AG04450 (cell line): ENCODE measurements around the gene MISP. TPM values are rescaled to one million over a fixed set of nuclear protein-coding genes. Genes with fewer than 3 reads are reported as not detected.

Experiments used
- CTCF ChIA-PET: fragments of 300-600, 350-600 bp; formaldehyde crosslinking; extraction: SDS; loops from one replicate; lab custom pipeline; 2022; ENCODE audit warnings: antibody characterized with exemption, inconsistent platforms; lab: Charles Lee
- POLR2A ChIA-PET: fragments of 350-600 bp; formaldehyde crosslinking; extraction: SDS; loops from one replicate; lab custom pipeline; 2021; ENCODE audit warnings: antibody characterized with exemption, inconsistent platforms; lab: Yijun Ruan, JAX
- DNase-seq: peaks from one replicate; pipeline ENCODE4 v3.0.0-alpha.2; 2011; ENCODE audit warnings: low read depth, low spot score
- H3K27ac ChIP-seq: one replicate; pipeline ENCODE4 v1.5.1; 2012; ENCODE audit warnings: low read depth, low read length, control low read depth
- H3K27me3 ChIP-seq: one replicate; pipeline ENCODE4 v1.6.0; 2012; ENCODE audit warnings: low read length; ENCODE audit not compliant: control insufficient read depth, insufficient read depth
- H3K4me3 ChIP-seq: 2 replicates; pipeline ENCODE4 v1.5.1; 2011; ENCODE audit warnings: mild to moderate bottlenecking, low read depth, low read length, control low read depth
- H3K9me3 ChIP-seq: 2 replicates; pipeline ENCODE4 v1.5.1; 2012; ENCODE audit warnings: low read length; ENCODE audit not compliant: control insufficient read depth, insufficient read depth
- polyA plus RNA-seq: library from polyadenylated mRNA; depleted of rRNA; stranded (reverse); fragments of >200 nt; gene quantifications from 2 replicates; pipeline ENCODE4 v1.2.3, GENCODE V29; 2011
- TF ChIP-seq, protein P1 (sequence below): IDR thresholded peaks from 2 replicates; pipeline ENCODE4 v1.5.1; 2011; ENCODE audit warnings: low read depth, low read length, control low read depth, inconsistent platforms

The MISP gene
- polyA plus RNA-seq, 1 experiment: 0.09 TPM

DNA sequence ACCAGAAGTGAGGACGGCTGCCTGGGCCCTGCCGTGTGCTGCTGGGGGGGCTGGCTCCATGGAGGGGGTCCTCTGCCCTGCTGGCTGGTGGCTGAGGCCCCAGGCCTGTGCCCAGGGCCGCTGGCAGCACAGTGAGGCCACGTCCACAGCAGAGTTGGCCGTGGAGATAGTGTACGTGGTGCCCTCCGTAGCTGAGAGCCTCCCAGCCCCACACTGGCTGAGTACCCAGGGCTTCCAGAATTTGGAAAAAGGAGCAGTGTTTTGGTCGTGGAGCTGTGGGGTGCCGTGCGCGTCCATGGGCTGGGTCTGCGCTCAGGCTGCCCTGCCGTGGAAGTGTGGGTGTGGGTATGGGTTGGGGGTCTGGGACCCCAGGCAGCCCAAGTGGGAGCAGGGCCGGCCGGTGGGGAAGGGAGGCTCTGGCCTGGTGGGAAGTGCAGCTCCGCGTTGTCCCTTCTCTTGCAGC, 52.2 kb downstream of the MISP start:
- POLR2A ChIA-PET: interaction anchor here (1.3 to 1.4 kb wide), 2 partner anchors 46 to 57 kb away, joined by 4 to 5 read pairs; partner anchors contain the start of gene CFD
- Histone ChIP-seq H3K4me3 (no peak overlapping the region), H3K9me3 (no peaks in the 10 kb centered on the region; the same call in 1 of the 2 replicates), H3K27ac (no peak overlapping the region), H3K27me3 (no peaks in the 10 kb centered on the region)
- TF ChIP-seq, protein P1, sequence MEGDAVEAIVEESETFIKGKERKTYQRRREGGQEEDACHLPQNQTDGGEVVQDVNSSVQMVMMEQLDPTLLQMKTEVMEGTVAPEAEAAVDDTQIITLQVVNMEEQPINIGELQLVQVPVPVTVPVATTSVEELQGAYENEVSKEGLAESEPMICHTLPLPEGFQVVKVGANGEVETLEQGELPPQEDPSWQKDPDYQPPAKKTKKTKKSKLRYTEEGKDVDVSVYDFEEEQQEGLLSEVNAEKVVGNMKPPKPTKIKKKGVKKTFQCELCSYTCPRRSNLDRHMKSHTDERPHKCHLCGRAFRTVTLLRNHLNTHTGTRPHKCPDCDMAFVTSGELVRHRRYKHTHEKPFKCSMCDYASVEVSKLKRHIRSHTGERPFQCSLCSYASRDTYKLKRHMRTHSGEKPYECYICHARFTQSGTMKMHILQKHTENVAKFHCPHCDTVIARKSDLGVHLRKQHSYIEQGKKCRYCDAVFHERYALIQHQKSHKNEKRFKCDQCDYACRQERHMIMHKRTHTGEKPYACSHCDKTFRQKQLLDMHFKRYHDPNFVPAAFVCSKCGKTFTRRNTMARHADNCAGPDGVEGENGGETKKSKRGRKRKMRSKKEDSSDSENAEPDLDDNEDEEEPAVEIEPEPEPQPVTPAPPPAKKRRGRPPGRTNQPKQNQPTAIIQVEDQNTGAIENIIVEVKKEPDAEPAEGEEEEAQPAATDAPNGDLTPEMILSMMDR: no peak
- DNase-seq: no peak
- CTCF ChIA-PET: interaction anchor here (0.6 kb wide), 1 partner anchor 24 kb away, joined by 3 read pairs; no protein-coding TSS in a partner anchor

DNA sequence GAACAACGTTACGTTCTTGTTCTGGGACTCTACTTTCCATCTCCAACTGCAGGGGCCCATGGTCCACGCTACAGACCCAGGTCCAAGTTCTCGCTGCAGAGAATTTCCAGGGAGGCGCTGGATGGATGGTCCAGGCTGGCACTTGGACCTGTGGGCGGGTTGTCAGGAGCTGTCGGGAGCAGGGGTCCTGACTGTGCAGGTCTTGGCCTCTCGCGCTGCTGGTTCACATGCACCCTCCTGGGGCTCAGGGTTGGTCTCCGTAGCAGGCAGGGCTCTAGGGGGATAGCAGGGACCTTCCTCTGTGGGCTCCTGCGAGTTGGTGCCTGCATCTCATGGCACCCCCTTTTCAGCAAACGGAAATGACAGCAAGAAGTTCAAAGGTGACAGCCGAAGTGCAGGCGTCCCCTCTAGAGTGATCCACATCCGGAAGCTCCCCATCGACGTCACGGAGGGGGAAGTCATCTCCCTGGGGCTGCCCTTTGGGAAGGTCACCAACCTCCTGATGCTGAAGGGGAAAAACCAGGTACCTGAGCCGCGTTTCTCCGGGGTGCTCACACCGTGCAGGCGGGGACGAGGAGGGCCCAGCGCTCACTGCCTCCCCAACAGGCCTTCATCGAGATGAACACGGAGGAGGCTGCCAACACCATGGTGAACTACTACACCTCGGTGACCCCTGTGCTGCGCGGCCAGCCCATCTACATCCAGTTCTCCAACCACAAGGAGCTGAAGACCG, 52.9 kb downstream of the MISP start:
- ChIA-PET POLR2A (interaction anchor here (0.6 to 1.4 kb wide), 3 partner anchors 40 to 56 kb away, joined by 3 to 5 read pairs (median 4); partner anchors contain the start of gene CFD), CTCF (no interaction called here)
- Histone ChIP-seq H3K27me3 (no peaks in the 10 kb centered on the region), H3K27ac (no peak overlapping the region), H3K4me3 (no peak overlapping the region), H3K9me3 (no peaks in the 10 kb centered on the region; the same call in 1 of the 2 replicates)
- no peak for DNase-seq
- TF ChIP-seq, protein P1: no peak

- H3K27ac ChIP-seq: no peak overlapping the region
- H3K4me3 ChIP-seq: no peak overlapping the region
- CTCF ChIA-PET: no interaction called here
- POLR2A ChIA-PET: interaction anchor here (0.6 to 1.3 kb wide), 2 partner anchors 40 to 55 kb away, joined by 3 to 4 read pairs; partner anchors contain the start of gene CFD
- TF ChIP-seq, protein P1: no peak
- no peaks in the 10 kb centered on the region; the same call in 1 of the 2 replicates for H3K9me3 ChIP-seq
- no peaks in the 10 kb centered on the region for H3K27me3 ChIP-seq
- DNase-seq: no peak
Observed at GRCh38 chr19:804419-805165, 53.7 kb downstream of the MISP start.

GRCh38 chr19:805166-805551, 54.2 kb downstream of the MISP start:
- Histone ChIP-seq H3K4me3 (no peak overlapping the region), H3K27ac (no peak overlapping the region), H3K27me3 (no peaks in the 10 kb centered on the region), H3K9me3 (no peaks in the 10 kb centered on the region; the same call in 1 of the 2 replicates)
- CTCF ChIA-PET: no interaction called here
- no peak for DNase-seq
- POLR2A ChIA-PET: no interaction called here
- TF ChIP-seq, protein P1: no peak
